H1 (cell line): ENCODE results near the gene DLK2. TPM values are rescaled to one million over a fixed set of nuclear protein-coding genes. Genes with fewer than 3 reads are reported as not detected.

Experiments
- CTCF ChIA-PET: fragments of 300-600 bp; sonication (Branson Sonifier 250); formaldehyde crosslinking; loops from one replicate; lab custom pipeline; 2021; ENCODE audit not compliant: partially characterized antibody; lab: Charles Lee
- POLR2A ChIA-PET: fragments of 300-600 bp; sonication (Branson Sonifier 250); formaldehyde crosslinking; loops from one replicate; lab custom pipeline; 2021; ENCODE audit warnings: inconsistent platforms; ENCODE audit not compliant: partially characterized antibody; lab: Charles Lee
- DNase-seq, 2 experiments: peaks; one replicate each; pipeline versions ENCODE4 v3.0.0 to v3.0.0-alpha.2; 2010 to 2022; ENCODE audit warnings: low spot score in 2 of 2, low read depth in 1 of 2, mixed read lengths in 1 of 2
- FAIRE-seq: peaks from 2 replicates; lab custom pipeline; 2011; peaks lifted over from hg19 to GRCh38; lab: Jason Lieb, UNC
- H2AFZ ChIP-seq: 2 replicates; pipeline ENCODE4 v1.8.1; 2012; ENCODE audit warnings: low read length, inconsistent platforms
- H2AK5ac ChIP-seq: 2 replicates; pipeline ENCODE4 v1.6.1; 2013; ENCODE audit warnings: low read depth, low read length
- H2BK120ac ChIP-seq: replicated peaks from 2 replicates; pipeline ENCODE3; 2013; ENCODE audit warnings: low read depth, low read length, inconsistent platforms
- H2BK12ac ChIP-seq: 2 replicates; pipeline ENCODE4 v1.6.1; 2013; ENCODE audit warnings: low read depth, low read length
- H2BK15ac ChIP-seq: 2 replicates; pipeline ENCODE4 v1.6.1; 2013; ENCODE audit warnings: low read length
- H2BK20ac ChIP-seq: 2 replicates; pipeline ENCODE4 v1.6.1; 2013; ENCODE audit warnings: low read length
- H2BK5ac ChIP-seq: 2 replicates; pipeline ENCODE4 v1.6.1; 2013; ENCODE audit warnings: low read depth, low read length
- H3K14ac ChIP-seq: 2 replicates; pipeline ENCODE4 v1.6.1; 2013; ENCODE audit warnings: inconsistent platforms; ENCODE audit not compliant: insufficient read length
- H3K18ac ChIP-seq: 2 replicates; pipeline ENCODE4 v1.6.1; 2013; ENCODE audit warnings: low read length; ENCODE audit errors: extremely low read depth
- H3K23ac ChIP-seq: 2 replicates; pipeline ENCODE4 v1.6.1; 2013; ENCODE audit warnings: inconsistent platforms; ENCODE audit not compliant: insufficient read length
- H3K23me2 ChIP-seq: 2 replicates; pipeline ENCODE4 v1.6.1; 2013; ENCODE audit warnings: low read depth, low read length
- H3K27ac ChIP-seq: 2 replicates; pipeline ENCODE4 v1.6.1; 2011; ENCODE audit warnings: low read depth, low read length, inconsistent platforms
- H3K27me3 ChIP-seq, 4 experiments: replicated peaks in 1 of 4; 1 replicate in 1 of 4; 2 replicates in 3 of 4; pipeline versions ENCODE4 v1.6.1 to v1.8.1; 2011 to 2013; ENCODE audit warnings: low read length in 3 of 4, mild to moderate bottlenecking in 3 of 4, inconsistent platforms in 2 of 4, mixed read lengths in 2 of 4, moderate library complexity in 1 of 4; ENCODE audit not compliant: control insufficient read depth in 3 of 4, insufficient read depth in 3 of 4; ENCODE audit errors: extremely low read depth in 1 of 4
- H3K36me3 ChIP-seq, 4 experiments: 2 replicates each; pipeline versions ENCODE4 v1.6.1 to v1.8.1; 2011 to 2013; ENCODE audit warnings: mild to moderate bottlenecking in 4 of 4, low read length in 3 of 4, moderate library complexity in 2 of 4, control low read depth in 1 of 4, inconsistent platforms in 1 of 4; ENCODE audit not compliant: insufficient read depth in 4 of 4, control insufficient read depth in 2 of 4
- H3K4ac ChIP-seq: replicated peaks from 2 replicates; pipeline ENCODE3; 2013; ENCODE audit warnings: low read length, low read depth, mixed read lengths, inconsistent platforms; ENCODE audit not compliant: insufficient read length
- H3K4me1 ChIP-seq, 4 experiments: replicated peaks in 1 of 4; 1 replicate in 1 of 4; 2 replicates in 3 of 4; pipeline versions ENCODE4 v1.6.1 to v1.8.1; 2011 to 2013; ENCODE audit warnings: low read length in 3 of 4, inconsistent platforms in 2 of 4, mixed read lengths in 1 of 4; ENCODE audit not compliant: insufficient read depth in 4 of 4, control insufficient read depth in 3 of 4
- H3K4me2 ChIP-seq, 2 experiments: 2 replicates each; pipeline versions ENCODE4 v1.6.1 to v1.8.1; 2011 to 2013; ENCODE audit warnings: low read depth in 2 of 2, low read length in 2 of 2, control low read depth in 1 of 2, inconsistent platforms in 1 of 2, mild to moderate bottlenecking in 1 of 2; ENCODE audit not compliant: insufficient read depth in 1 of 2
- H3K4me3 ChIP-seq, 4 experiments: fragments of 200-600, 300-600 bp in 1 of 4; sonication (generic), shearing (Covaris generic), sonication (Bioruptor Twin) in 1 of 4; 2 replicates each; pipeline versions ENCODE4 v1.5.1 to v1.8.1; 2011 to 2016; ENCODE audit warnings: low read length in 4 of 4, low read depth in 3 of 4, control low read depth in 2 of 4, inconsistent platforms in 2 of 4, mild to moderate bottlenecking in 2 of 4, mixed read lengths in 1 of 4, moderate library complexity in 1 of 4; ENCODE audit not compliant: insufficient read depth in 2 of 4; ENCODE audit errors: extremely low read depth in 1 of 4
- H3K56ac ChIP-seq: replicated peaks from 2 replicates; pipeline ENCODE3; 2013; ENCODE audit warnings: low read depth, mild to moderate bottlenecking, mixed read lengths, low read length, inconsistent platforms; ENCODE audit not compliant: insufficient read length
- H3K79me1 ChIP-seq: 2 replicates; pipeline ENCODE4 v1.6.1; 2013; ENCODE audit warnings: low read depth, low read length, control low read depth
- H3K79me2 ChIP-seq, 2 experiments: 2 replicates each; pipeline versions ENCODE4 v1.6.1 to v1.8.1; 2012 to 2013; ENCODE audit warnings: low read length in 2 of 2, mild to moderate bottlenecking in 2 of 2, inconsistent platforms in 1 of 2; ENCODE audit not compliant: insufficient read depth in 2 of 2, control insufficient read depth in 1 of 2
- H3K9ac ChIP-seq, 4 experiments: replicated peaks in 1 of 4; 1 replicate in 1 of 4; 2 replicates in 3 of 4; pipeline versions ENCODE4 v1.6.1 to v1.8.1; 2011 to 2013; ENCODE audit warnings: low read depth in 3 of 4, low read length in 3 of 4, control low read depth in 2 of 4, mild to moderate bottlenecking in 2 of 4, moderate library complexity in 2 of 4, inconsistent platforms in 1 of 4; ENCODE audit errors: extremely low read depth in 1 of 4
- H3K9me3 ChIP-seq, 2 experiments: 2 replicates each; pipeline versions ENCODE4 v1.6.1 to v1.8.1; 2012 to 2013; ENCODE audit warnings: mild to moderate bottlenecking in 2 of 2, moderate library complexity in 2 of 2, control low read depth in 1 of 2, inconsistent platforms in 1 of 2, low read depth in 1 of 2, low read length in 1 of 2, mixed read lengths in 1 of 2; ENCODE audit not compliant: insufficient read depth in 2 of 2
- H4K20me1 ChIP-seq, 2 experiments: replicated peaks in 1 of 2; 2 replicates each; pipeline versions ENCODE3 to v1.8.1; 2011 to 2013; ENCODE audit warnings: inconsistent platforms in 2 of 2, low read length in 2 of 2, mild to moderate bottlenecking in 1 of 2; ENCODE audit not compliant: insufficient read depth in 2 of 2, control insufficient read depth in 1 of 2
- H4K5ac ChIP-seq: 2 replicates; pipeline ENCODE4 v1.6.1; 2013; ENCODE audit warnings: low read length, low read depth, mixed read lengths, inconsistent platforms; ENCODE audit not compliant: insufficient read length
- H4K8ac ChIP-seq: 2 replicates; pipeline ENCODE4 v1.8.0; 2013; ENCODE audit warnings: mild to moderate bottlenecking, moderate library complexity, low read length, inconsistent platforms; ENCODE audit not compliant: insufficient read depth; ENCODE audit errors: extremely low read depth
- H4K91ac ChIP-seq: replicated peaks from 2 replicates; pipeline ENCODE3; 2013; ENCODE audit warnings: low read length, mixed read lengths, inconsistent platforms; ENCODE audit not compliant: insufficient read length
- ASH2L ChIP-seq: fragments of 200-600, 300-600 bp; sonication (generic); IDR thresholded peaks from one replicate; pipeline ENCODE4 v1.7.1; 2017; ENCODE audit warnings: low read length
- BCL11A ChIP-seq, 2 experiments: IDR thresholded peaks; one replicate each; pipeline ENCODE4 v1.6.1; 2011; ENCODE audit warnings: low read depth in 2 of 2, low read length in 2 of 2, mild to moderate bottlenecking in 2 of 2
- BRCA1 ChIP-seq: IDR thresholded peaks from 2 replicates; pipeline ENCODE4 v1.6.1; 2012; ENCODE audit warnings: low read depth, low read length, improper control_type of control experiment
- CHD1 ChIP-seq: IDR thresholded peaks from 2 replicates; pipeline ENCODE4 v1.6.1; 2012; ENCODE audit warnings: low read depth, low read length, improper control_type of control experiment
- EZH2 ChIP-seq: fragments of 200-600 bp; sonication (generic); IDR thresholded peaks from 2 replicates; pipeline ENCODE4 v1.7.1; 2012; ENCODE audit warnings: low read depth, mild to moderate bottlenecking, moderate library complexity, low read length, inconsistent platforms; ENCODE audit not compliant: severe bottlenecking
- HDAC2 ChIP-seq, 2 experiments: fragments of 300-600 bp in 1 of 2; sonication (generic) in 1 of 2; IDR thresholded peaks; 2 replicates each; pipeline ENCODE4 v1.6.1; 2011 to 2012; ENCODE audit warnings: low read depth in 2 of 2, low read length in 2 of 2, mild to moderate bottlenecking in 2 of 2, moderate library complexity in 2 of 2, borderline replicate concordance in 1 of 2, inconsistent platforms in 1 of 2
- JUND ChIP-seq: IDR thresholded peaks from 2 replicates; pipeline ENCODE4 v1.6.1; 2011; ENCODE audit warnings: mild to moderate bottlenecking, improper control_type of control experiment, low read length
- MAFK ChIP-seq: IDR thresholded peaks from 2 replicates; pipeline ENCODE4 v1.6.1; 2012; ENCODE audit warnings: low read depth, mild to moderate bottlenecking, improper control_type of control experiment, low read length
- SAP30 ChIP-seq: fragments of 300-600 bp; sonication (generic); IDR thresholded peaks from 2 replicates; pipeline ENCODE4 v1.7.1; 2012; ENCODE audit warnings: low read length, moderate library complexity, mild to moderate bottlenecking, inconsistent platforms; ENCODE audit not compliant: insufficient read depth, insufficient replicate concordance
- SUZ12 ChIP-seq: fragments of 200-600 bp; sonication (generic); IDR thresholded peaks from 2 replicates; pipeline ENCODE4 v1.6.1; 2012; ENCODE audit warnings: mild to moderate bottlenecking, inconsistent platforms, low read length, moderate library complexity, mixed read lengths
- TAF1 ChIP-seq: IDR thresholded peaks from 2 replicates; pipeline ENCODE4 v1.6.1; 2011; ENCODE audit warnings: mild to moderate bottlenecking, low read depth, low read length
- WGBS, 2 experiments: shearing (Covaris generic) in 1 of 2; methylation state at CpG; one replicate each; pipeline versions ENCODE4 v1.1.6 to v1.1.7; 2013 to 2015; ENCODE audit warnings: low lambda C conversion rate in 2 of 2, mixed read lengths in 2 of 2, inconsistent platforms in 1 of 2, low coverage in 1 of 2, missing lambda C conversion rate in 1 of 2; ENCODE audit not compliant: insufficient replicate concordance in 2 of 2, insufficient coverage in 1 of 2, insufficient read length in 1 of 2; ENCODE audit errors: extremely low coverage in 1 of 2, missing lambda C conversion rate in 1 of 2; 5-methylcytosine and 5-hydroxymethylcytosine counted together
- polyA plus RNA-seq, 7 experiments: library from polyadenylated mRNA; depleted of rRNA in 3 of 7; stranded (reverse) in 5 of 7; unstranded in 2 of 7; fragments of >200 nt in 5 of 7; fragments of 200-250 nt in 2 of 7; gene quantifications; 1 replicate in 5 of 7; 2 replicates in 1 of 7; 4 replicates in 1 of 7; pipeline versions ENCODE4 v1.2.1 to v1.2.3, GENCODE V29; 2011 to 2013; ENCODE audit warnings: missing spikeins in 2 of 7, mixed read lengths in 2 of 7
- total RNA-seq: library from RNA; stranded (reverse); fragmentation: NEBNext Ultra II Directional; extraction: Animal tissue kit (Norgen Biotek cat#: 25700); gene quantifications from 2 replicates; pipeline ENCODE4 v1.2.1, GENCODE V29; 2021

The DLK2 gene
- total and polyA plus RNA-seq, 2 of the 8 experiments (the other 6 are each of a cell fraction or from before 2014, with no cell fraction given): 0.37 to 0.80 TPM

GRCh38 chr6:43454696-43455530, 435 bp downstream of the DLK2 start:
- peak in 1 of 2 experiments; percentile 58 for DNase-seq
- Histone ChIP-seq H3K79me2 (no peaks in the 10 kb centered on the region), H3K4me1 (peaks cover 0 to 4% (median 2%) of the 10 kb centered on the region in 4 experiments; a peak in 3 of 7 replicates), H3K79me1 (no peaks in the 10 kb centered on the region), H2BK5ac (no peak overlapping the region), H3K27me3 (peaks cover 7 to 25% (median 19%) of the 10 kb centered on the region in 4 experiments), H2BK20ac (no peak overlapping the region), H3K9ac (no peak overlapping the region), H2AK5ac (no peak overlapping the region), H2AFZ (no peak overlapping the region), H3K23me2 (peaks cover 9% of the 10 kb centered on the region; the same call in 1 of the 2 replicates), H3K36me3 (peaks cover 0 to 2% (median 0%) of the 10 kb centered on the region in 4 experiments; a peak in 3 of 8 replicates), H3K23ac (no peak overlapping the region), H3K9me3 (no peaks in the 10 kb centered on the region), H2BK15ac (no peak overlapping the region), H3K27ac (no peak overlapping the region), H3K56ac (no peak overlapping the region), H3K4me2 (peak overlapping the region; percentile 34 to 98), H2BK120ac (no peak overlapping the region), H4K8ac (peak overlapping the region; percentile 41; the same call in 1 of the 2 replicates), H4K91ac (no peak overlapping the region), H4K20me1 (peaks cover 0 to 2% of the 10 kb centered on the region in 2 experiments), H3K4ac (no peak overlapping the region), H2BK12ac (no peak overlapping the region), H4K5ac (no peak overlapping the region), H3K18ac (no peak overlapping the region), H3K4me3 (peak overlapping the region; percentile 19 to 63 (median 40)), H3K14ac (no peak overlapping the region)
- POLR2A ChIA-PET: interaction anchor here (0.6 to 4.3 kb wide), 5 partner anchors 11 to 53 kb away, joined by 3 to 43 read pairs (median 5); partner anchors contain the start of genes LRRC73 and TJAP1
- CTCF ChIA-PET: interaction anchor here (0.6 to 21.2 kb wide), 13 partner anchors 10 to 191 kb away, joined by 3 to 495 read pairs (median 6); partner anchors contain the start of gene LRRC73
- no peak for FAIRE-seq
- 1% methylated on average over 35 of the region's 97 CpGs; no CpG with 5 or more reads in 1 of the 2 experiments for WGBS, 2 experiments
- no peak for TF ChIP-seq CHD1
- no peak for TF ChIP-seq JUND
- TF ChIP-seq TAF1: no peak
- no peak for TF ChIP-seq BCL11A (IDR thresholded peaks at IDR 0.05; ENCODE audit: low read depth in 2 of 2, low read length in 2 of 2)
- TF ChIP-seq HDAC2 (IDR thresholded peaks at IDR 0.05; ENCODE audit: borderline replicate concordance in 1 of 2, low read depth in 2 of 2, low read length in 2 of 2): peak in 1 of 2 experiments; percentile 72; a peak in 1 of 4 replicates
- no peak for TF ChIP-seq BRCA1
- TF ChIP-seq EZH2: peak; percentile 35
- TF ChIP-seq MAFK: no peak
- no peak; the same call in none of the 2 replicates for TF ChIP-seq SUZ12
- TF ChIP-seq SAP30: no peak
- peak; percentile 35 for TF ChIP-seq ASH2L
